Astrocyte (in vitro differentiated cells and primary cell): ENCODE results near the gene C1QTNF12. TPM values are rescaled to one million over a fixed set of nuclear protein-coding genes. Genes with fewer than 3 reads are reported as not detected.

Experiments
- DNase-seq: peaks from one replicate; pipeline ENCODE4 v3.0.0-alpha.2; 2010; ENCODE audit warnings: low read depth
- FAIRE-seq: peaks from 2 replicates; lab custom pipeline; 2011; peaks lifted over from hg19 to GRCh38; lab: Jason Lieb, UNC
- H2AFZ ChIP-seq: 2 replicates; pipeline ENCODE4 v1.6.0; 2012; ENCODE audit warnings: low read depth, low read length, inconsistent platforms
- H3K27ac ChIP-seq: 2 replicates; pipeline ENCODE4 v1.5.1; 2011; ENCODE audit warnings: low read depth, low read length, inconsistent platforms
- H3K27me3 ChIP-seq: 2 replicates; pipeline ENCODE4 v1.6.0; 2011; ENCODE audit warnings: low read length, inconsistent platforms; ENCODE audit not compliant: insufficient read depth
- H3K36me3 ChIP-seq: 2 replicates; pipeline ENCODE4 v1.5.1; 2011; ENCODE audit warnings: low read length, inconsistent platforms; ENCODE audit not compliant: insufficient read depth
- H3K4me1 ChIP-seq: 2 replicates; pipeline ENCODE4 v1.5.1; 2011; ENCODE audit warnings: low read length, inconsistent platforms; ENCODE audit not compliant: insufficient read depth
- H3K4me2 ChIP-seq: 2 replicates; pipeline ENCODE4 v1.6.0; 2012; ENCODE audit warnings: low read length, inconsistent platforms
- H3K4me3 ChIP-seq: 2 replicates; pipeline ENCODE4 v1.5.1; 2011; ENCODE audit warnings: low read depth, mild to moderate bottlenecking, low read length, inconsistent platforms; ENCODE audit not compliant: insufficient read depth
- H3K79me2 ChIP-seq: 2 replicates; pipeline ENCODE4 v1.6.0; 2012; ENCODE audit warnings: mild to moderate bottlenecking, low read length, inconsistent platforms; ENCODE audit not compliant: insufficient read depth
- H3K9ac ChIP-seq: 2 replicates; pipeline ENCODE4 v1.6.0; 2012; ENCODE audit warnings: mild to moderate bottlenecking, low read length, inconsistent platforms
- H3K9me3 ChIP-seq: 2 replicates; pipeline ENCODE4 v1.5.1; 2012; ENCODE audit warnings: low read depth, mild to moderate bottlenecking, low read length, inconsistent platforms; ENCODE audit not compliant: insufficient read depth
- H4K20me1 ChIP-seq: 2 replicates; pipeline ENCODE4 v1.6.0; 2012; ENCODE audit warnings: low read length, inconsistent platforms; ENCODE audit not compliant: insufficient read depth
- H3K27ac Mint-ChIP-seq: one replicate; pipeline ENCODE4 v1.8.0; 2021; ENCODE audit warnings: mild to moderate bottlenecking, mixed read lengths; ENCODE audit not compliant: unreplicated experiment
- H3K27me3 Mint-ChIP-seq: one replicate; pipeline ENCODE4 v1.8.0; 2021; ENCODE audit warnings: low read depth, mixed read lengths; ENCODE audit not compliant: unreplicated experiment
- H3K36me3 Mint-ChIP-seq: one replicate; pipeline ENCODE4 v1.8.0; 2021; ENCODE audit warnings: low read depth, mixed read lengths; ENCODE audit not compliant: unreplicated experiment
- H3K4me1 Mint-ChIP-seq: one replicate; pipeline ENCODE4 v1.8.0; 2021; ENCODE audit warnings: low read depth, mixed read lengths; ENCODE audit not compliant: unreplicated experiment
- H3K4me3 Mint-ChIP-seq: one replicate; pipeline ENCODE4 v1.8.0; 2021; ENCODE audit warnings: mild to moderate bottlenecking, moderate library complexity, mixed read lengths; ENCODE audit not compliant: unreplicated experiment
- H3K9me3 Mint-ChIP-seq: one replicate; pipeline ENCODE4 v1.8.0; 2021; ENCODE audit warnings: mild to moderate bottlenecking, mixed read lengths; ENCODE audit not compliant: unreplicated experiment
- EZH2 ChIP-seq: IDR thresholded peaks from 2 replicates; pipeline ENCODE4 v1.6.1; 2012; ENCODE audit warnings: mild to moderate bottlenecking, low read length, inconsistent platforms; ENCODE audit not compliant: insufficient read depth
- total RNA-seq: library from RNA; stranded (reverse); gene quantifications from 2 replicates; pipeline ENCODE4 v1.2.1, GENCODE V29; 2021
- TF ChIP-seq, protein P1 (sequence below): IDR thresholded peaks from 2 replicates; pipeline ENCODE4 v1.5.1; 2011; ENCODE audit warnings: low read depth, mild to moderate bottlenecking, inconsistent platforms, low read length, moderate library complexity; ENCODE audit not compliant: insufficient read depth

The C1QTNF12 gene
- total RNA-seq, 1 donor from 2014 or later: 3.9 TPM

DNA sequence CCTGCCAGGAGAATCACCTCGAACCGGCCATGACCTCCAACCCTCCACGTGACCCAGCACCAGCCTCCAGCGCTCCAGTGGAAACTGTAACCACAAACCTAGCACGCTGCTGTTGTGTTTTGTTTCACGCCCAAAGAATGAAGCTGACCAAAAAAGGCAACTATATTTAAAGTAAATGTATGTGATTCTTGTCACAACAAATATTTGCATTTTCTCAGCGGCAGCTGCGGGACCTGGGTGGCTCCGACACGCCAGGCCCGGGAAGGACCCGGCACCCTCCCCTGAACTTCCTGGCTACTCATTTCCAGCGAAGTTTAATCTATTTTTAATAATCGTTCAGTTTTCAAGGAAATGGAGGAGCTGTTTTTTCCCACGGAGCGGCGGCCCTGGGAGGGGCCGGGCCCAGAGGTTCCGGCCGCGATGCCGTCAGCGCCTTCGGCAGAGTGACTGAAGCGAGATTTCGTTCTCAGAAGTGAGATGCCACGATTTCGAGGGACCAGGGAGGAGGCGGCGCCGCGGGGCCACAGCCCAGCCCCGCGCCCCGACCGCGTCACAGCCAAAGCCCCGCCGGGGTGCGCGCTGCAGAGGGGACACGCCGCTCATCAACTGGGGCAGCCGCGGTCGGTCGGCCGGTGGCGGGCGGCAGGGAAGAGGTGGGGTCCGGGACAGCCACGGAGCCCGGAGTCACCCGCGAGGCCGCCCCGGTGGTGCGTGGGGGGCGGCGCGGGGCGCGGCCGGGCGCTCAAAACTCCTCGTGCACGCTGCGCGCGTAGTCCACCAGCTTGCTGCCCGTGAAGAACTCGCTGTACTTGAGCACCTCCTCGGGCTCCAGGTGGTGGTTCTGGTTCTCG, 29.5 kb downstream of the C1QTNF12 start:
- FAIRE-seq: no peak
- Histone ChIP-seq H3K4me1 (no peaks in the 10 kb centered on the region), H3K27me3 (no peaks in the 10 kb centered on the region), H3K79me2 (peaks cover 5% of the 10 kb centered on the region), H3K9me3 (no peaks in the 10 kb centered on the region), H2AFZ (no peak overlapping the region), H3K4me2 (no peak overlapping the region), H4K20me1 (peaks cover 24% of the 10 kb centered on the region), H3K36me3 (peaks cover 2% of the 10 kb centered on the region), H3K4me3 (no peak overlapping the region), H3K9ac (no peak overlapping the region), H3K27ac (no peak overlapping the region)
- Mint-ChIP-seq H3K4me3 (no peak overlapping the region), H3K4me1 (peaks cover 2% of the 10 kb centered on the region), H3K36me3 (peaks cover 8% of the 10 kb centered on the region), H3K9me3 (no peaks in the 10 kb centered on the region), H3K27ac (peak overlapping the region; percentile 64), H3K27me3 (no peaks in the 10 kb centered on the region)
- no peak for DNase-seq
- TF ChIP-seq, protein P1, sequence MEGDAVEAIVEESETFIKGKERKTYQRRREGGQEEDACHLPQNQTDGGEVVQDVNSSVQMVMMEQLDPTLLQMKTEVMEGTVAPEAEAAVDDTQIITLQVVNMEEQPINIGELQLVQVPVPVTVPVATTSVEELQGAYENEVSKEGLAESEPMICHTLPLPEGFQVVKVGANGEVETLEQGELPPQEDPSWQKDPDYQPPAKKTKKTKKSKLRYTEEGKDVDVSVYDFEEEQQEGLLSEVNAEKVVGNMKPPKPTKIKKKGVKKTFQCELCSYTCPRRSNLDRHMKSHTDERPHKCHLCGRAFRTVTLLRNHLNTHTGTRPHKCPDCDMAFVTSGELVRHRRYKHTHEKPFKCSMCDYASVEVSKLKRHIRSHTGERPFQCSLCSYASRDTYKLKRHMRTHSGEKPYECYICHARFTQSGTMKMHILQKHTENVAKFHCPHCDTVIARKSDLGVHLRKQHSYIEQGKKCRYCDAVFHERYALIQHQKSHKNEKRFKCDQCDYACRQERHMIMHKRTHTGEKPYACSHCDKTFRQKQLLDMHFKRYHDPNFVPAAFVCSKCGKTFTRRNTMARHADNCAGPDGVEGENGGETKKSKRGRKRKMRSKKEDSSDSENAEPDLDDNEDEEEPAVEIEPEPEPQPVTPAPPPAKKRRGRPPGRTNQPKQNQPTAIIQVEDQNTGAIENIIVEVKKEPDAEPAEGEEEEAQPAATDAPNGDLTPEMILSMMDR: no peak
- TF ChIP-seq EZH2: no peak

DNA sequence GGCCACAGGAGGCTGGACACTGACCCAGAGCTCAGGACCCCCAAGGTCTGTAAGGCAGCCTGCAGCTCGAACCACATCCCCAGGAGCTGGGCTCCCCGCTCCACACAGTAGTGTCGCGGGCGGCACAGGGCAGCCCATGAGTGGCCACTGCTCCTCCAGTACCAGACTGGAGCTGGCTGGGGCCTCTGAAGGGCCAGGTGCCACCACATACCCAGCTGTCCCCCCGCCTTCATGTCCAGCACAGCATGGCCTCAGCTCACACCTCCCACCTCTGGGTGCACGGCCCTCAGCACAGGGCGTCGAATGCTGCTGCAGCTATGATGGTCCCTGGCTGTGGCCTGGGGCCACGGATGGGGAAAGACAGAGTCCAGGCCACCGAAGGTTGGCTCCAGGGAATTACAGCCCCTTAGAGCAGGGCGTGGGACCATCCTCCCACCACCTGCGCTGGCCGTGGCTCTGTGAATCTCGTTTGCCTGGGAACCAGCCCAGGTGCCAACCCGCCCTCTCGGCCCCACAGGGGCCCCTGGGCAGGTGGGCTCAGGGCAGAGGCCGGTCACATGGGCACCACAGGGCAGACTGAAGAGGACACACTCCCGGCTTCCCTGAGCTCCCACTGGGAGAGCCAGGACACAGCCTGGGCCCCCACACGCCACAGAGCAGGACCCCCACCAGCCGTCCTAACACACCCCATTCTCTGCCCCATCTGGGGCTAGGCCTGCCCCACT, 30.5 kb downstream of the C1QTNF12 start:
- H3K27ac ChIP-seq: no peak overlapping the region
- H3K4me2 ChIP-seq: no peak overlapping the region
- peaks cover 5% of the 10 kb centered on the region for H3K79me2 ChIP-seq
- H3K9ac ChIP-seq: no peak overlapping the region
- no peaks in the 10 kb centered on the region for H3K4me1 ChIP-seq
- H2AFZ ChIP-seq: no peak overlapping the region
- no peak overlapping the region for H3K4me3 ChIP-seq
- no peaks in the 10 kb centered on the region for H3K27me3 ChIP-seq
- FAIRE-seq (no peak), DNase-seq (no peak)
- no peaks in the 10 kb centered on the region for H3K9me3 ChIP-seq
- Mint-ChIP-seq H3K36me3 (peaks cover 4% of the 10 kb centered on the region), H3K9me3 (no peaks in the 10 kb centered on the region), H3K4me3 (no peak overlapping the region), H3K27ac (no peak overlapping the region), H3K27me3 (no peaks in the 10 kb centered on the region), H3K4me1 (peaks cover 2% of the 10 kb centered on the region)
- peaks cover 2% of the 10 kb centered on the region for H3K36me3 ChIP-seq
- H4K20me1 ChIP-seq: peaks cover 21% of the 10 kb centered on the region
- TF ChIP-seq, protein P1: no peak
- no peak for TF ChIP-seq EZH2
